Left forelimb (tissue), 1 donor: ENCODE measurements around the gene TMA7B.

ENCODE experiments used
- DNase-seq: peaks from one replicate; pipeline ENCODE4 v3.0.0-alpha.2; 2018; ENCODE audit warnings: low spot score

The TMA7B gene

DNA sequence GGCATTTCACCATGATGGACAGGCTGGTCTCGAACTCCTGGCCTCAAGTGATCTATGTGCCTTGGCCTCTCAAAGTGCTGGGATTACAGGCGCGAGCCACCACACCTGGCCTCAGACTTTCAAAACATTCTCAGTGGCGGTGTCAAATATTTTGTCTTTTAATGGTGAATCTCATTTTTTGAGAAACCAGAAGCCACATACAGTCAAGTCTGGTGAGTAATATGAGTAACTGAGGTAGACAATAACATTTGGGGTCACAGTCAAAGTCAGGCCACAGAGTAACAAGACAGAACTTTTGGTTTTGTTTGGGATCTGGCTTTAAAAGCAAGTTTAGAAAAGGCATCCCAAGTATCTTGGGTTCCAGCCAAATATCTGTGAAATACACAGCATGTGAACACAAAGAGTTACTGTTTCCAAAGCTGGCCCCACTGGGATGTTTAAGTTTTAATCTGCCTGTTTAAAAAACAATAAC lies 5.6 kb upstream of the TMA7B start:
- DNase-seq = no peak

DNA sequence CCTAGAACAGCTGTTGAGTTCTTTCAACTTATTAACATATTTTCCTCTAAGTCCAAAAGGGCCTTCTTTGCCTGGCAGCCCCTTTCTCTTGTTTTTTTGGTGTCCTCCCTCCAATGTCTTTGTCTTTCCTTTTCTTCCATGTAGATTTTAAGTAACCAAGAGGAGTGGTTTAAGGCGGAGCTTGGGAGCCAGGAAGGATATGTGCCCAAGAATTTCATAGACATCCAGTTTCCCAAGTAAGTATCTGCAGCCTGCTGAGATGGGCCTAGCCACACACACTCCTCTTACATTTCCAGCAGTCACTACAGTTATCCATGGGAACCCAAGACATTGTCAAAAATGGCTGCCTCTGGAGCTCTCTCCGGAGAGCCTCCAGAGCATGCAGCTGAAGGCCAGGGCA lies 4.5 kb upstream of the TMA7B start:
- DNase-seq = no peak

DNA sequence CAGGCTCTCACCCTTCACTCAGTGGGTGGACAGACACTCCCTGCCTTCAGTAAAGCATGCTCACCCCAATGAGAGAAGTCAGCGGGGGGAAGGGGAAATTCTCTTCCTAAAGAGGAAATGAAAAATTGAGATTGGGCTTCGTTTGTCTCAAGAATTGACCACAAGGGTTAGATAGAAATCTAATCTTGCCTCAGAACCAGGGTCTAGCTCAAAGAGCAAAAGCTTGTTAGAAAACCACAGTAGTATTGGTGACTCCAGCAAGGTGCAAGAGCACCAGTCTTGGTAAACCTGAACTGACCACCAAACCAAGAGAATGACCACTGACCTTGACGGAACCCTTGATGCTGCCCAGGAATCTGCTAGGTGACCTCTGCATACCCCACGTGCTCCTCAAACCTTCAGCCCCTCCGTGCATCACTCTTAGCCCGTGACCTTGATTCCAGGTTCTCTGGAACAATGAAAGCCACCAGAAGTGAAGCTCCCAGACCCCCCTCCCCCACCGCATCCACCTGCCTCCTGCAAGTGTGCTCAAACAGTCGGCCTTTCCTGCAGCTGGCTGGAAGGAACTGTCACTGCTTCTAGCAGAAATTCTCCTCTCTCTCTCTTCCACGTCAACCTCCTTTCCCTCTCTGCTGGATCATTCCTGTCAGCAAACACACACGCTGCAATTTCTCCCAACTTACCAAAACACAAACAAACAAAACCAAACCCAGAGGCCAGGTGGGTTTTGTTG lies 3.1 kb upstream of the TMA7B start:
- no peak for DNase-seq

DNA sequence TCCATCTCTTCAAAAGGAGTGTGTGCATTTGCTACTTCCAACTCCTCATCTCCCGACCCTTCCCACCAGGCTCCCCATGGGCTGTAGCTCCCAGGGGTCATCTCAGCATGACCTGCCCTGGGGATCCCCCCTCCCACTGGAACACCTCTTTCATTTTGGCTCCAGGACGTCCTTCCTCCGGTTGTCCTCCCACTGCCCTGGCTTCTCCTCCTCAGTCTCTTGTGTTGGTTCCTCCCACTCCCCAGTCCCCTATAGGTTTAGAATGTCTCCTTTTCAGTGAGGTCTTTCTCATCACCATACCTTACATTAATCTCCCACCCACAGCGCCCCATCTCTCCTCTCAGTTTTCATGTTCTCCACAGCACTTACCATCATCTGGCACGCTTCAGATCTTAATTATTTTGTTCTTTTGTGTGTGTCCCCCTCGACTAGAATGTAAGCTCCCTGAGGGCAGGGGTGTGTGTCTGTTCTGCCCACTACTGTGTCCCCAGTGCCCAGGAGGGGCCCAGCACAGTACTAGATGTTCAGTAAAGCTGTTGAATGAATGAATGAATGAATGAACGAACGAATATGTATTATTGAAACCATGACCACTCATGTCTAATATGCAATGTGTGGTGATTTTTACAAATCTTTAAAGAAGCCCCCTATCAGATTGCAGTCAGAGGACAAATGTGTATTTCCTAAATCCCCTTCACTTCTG lies 2.0 kb upstream of the TMA7B start:
- no peak for DNase-seq

DNA sequence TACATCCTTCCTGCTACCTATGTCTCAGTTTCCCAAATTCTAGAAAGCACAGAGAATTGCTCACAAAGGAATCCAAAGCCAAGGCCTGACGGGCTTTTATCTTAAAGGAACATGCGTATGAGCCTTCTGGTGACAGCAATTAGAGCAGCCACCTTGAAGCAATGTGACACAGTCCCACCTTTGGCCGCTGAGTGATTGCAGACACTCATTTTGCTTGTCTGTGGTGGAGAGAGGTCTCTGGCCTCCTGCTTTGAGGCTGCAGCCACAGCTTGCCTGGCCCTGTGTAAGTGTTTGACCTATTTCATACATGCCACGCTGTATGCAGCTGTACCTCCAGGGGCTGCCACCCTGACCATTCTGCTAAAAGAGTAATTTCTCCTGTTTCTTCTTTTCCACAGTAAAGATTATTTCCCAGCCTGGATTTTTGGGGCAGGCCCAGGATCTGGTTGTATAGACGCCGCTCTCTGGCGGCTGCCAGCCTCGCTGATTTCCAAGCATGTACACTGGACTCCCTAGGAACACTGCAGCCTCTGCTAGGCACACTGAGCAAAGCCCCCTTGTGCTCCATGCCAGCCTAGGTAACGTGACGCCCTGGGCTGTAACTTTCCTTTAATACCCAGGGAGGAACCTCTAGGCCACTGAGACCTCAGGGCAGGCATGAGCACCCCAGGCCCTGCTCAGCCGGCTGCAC lies 1.1 kb upstream of the TMA7B start:
- no peak for DNase-seq

DNA sequence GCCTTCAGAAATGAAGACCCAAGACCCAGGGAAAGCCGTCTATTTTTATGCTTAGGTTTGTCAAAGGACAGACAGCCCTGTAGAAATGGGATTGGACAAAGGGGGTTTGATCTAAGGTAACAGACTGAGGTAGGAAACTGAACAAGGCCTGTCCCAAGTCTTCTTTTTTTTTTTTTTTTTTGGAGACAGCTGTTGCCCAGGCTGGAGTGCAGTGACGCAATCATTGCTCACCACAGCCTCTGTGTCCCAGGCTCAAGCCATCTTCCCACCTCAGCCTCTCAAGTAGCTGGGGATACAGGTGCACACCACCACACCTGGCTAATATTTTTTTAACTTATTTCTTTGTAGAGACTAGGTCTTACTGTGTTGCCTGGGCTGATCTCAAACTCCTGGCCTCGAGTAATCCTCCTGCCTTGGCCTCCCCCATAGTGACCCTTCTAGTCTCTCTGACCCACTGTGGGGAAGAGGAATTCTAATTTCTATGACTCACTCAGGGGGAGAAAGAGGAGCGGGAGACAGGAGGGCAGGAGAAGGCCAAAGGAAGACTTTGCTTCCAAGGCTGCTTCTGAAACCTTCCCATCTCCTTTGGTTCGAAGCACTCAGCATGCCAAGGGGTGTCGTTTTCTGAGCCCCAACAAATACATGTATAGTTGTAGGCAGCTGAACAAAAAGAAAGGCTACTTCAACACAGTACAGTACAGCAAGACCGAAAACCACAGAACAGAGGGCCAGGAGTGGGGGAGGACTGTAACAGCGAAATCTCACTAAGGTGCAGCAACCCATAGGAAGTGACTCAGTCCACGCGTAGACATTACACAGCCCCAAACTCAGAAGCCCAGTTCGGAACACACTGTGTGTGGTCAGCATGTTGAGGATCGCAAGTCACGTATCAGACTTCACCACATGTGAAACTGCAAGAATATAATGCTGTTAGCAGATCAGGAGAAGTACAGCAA lies 872 bp downstream of the TMA7B start:
- no peak for DNase-seq

DNA sequence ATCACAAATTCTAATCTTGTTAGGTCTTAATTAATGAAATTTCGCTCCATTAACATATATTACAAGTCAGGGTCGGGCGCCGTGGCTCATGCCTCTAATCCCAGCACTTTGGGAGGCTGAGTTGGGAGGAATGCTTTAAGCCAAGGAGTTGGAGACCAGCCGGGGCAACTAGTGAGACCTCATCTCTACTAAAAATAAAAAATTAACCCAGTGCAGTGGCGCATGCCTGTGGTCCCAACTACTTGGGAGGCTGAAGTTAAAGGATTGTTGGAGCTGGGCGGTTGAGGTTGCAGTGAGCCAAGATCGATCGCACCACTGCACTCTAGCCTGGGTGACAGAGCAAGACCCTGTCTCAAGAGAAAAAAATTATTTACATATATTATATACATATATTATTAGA lies 1.9 kb downstream of the TMA7B start:
- no peak for DNase-seq

DNA sequence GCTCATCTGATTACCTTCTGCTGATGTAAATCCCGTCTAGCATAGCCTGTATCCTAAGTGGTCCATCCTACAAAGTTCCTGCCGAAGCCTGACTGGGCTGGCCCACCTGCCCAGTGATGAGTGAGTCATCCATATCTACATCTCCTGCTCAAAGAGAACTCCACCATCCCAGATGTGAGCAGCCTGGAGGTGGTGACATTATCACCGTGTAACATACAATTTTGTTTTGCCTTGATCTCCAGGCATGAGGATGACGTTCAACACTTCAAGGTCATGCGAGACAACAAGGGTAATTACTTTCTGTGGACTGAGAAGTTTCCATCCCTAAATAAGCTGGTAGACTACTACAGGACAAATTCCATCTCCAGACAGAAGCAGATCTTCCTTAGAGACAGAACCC lies 5.6 kb downstream of the TMA7B start:
- DNase-seq = no peak

DNA sequence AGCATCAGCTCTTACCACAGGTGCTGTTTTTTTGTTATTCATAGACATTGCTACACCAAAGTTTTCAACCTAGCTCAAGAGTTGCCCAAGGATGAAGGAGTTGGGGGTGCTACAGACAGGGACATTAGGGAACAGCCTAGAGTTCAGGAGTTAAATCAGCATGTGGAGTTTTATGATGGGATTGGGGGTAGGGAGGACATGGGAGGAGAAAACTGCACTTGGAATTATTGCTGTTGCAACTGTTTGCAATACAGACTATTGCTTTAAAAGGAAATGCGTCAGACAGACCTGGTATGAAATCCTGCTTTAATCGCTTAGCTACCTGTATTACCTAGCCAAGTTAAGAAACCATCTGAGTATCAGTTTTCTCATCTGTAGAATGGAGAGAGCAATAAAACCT lies 6.3 kb downstream of the TMA7B start:
- DNase-seq = no peak

DNA sequence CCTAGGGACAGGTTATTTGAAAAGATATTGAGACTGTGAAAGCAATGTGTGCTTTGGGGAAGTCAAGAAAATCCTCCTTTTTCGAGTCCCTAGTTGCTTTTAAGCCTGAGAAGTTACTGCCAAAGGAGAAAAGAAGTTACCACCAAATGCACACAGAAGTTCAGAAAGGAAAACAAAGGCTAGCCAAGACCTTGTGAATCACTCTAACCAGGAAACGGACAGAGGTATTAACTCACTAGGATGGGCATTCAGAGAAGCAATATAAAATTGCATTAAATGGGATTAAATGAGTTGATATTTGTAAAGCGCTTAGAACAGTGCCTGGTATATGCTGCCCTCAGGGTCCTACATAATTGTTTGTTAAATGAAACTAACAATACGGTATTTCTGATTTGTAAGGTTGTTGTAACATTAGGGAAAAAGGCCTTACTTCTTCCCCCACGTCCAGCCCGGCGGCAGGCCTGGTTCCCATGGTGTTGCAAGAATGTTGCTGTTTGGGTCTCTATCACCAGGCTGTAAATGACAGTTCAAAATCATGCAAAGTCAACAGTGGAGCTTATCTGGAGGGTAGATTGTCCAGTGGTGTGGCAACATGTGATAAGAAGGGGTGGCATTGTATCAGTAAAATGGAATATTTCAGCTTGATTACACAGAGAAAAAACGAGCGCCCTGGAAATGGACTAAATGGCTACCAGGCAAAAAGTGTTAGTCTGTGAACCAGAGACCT lies 7.1 kb downstream of the TMA7B start:
- no peak for DNase-seq

DNA sequence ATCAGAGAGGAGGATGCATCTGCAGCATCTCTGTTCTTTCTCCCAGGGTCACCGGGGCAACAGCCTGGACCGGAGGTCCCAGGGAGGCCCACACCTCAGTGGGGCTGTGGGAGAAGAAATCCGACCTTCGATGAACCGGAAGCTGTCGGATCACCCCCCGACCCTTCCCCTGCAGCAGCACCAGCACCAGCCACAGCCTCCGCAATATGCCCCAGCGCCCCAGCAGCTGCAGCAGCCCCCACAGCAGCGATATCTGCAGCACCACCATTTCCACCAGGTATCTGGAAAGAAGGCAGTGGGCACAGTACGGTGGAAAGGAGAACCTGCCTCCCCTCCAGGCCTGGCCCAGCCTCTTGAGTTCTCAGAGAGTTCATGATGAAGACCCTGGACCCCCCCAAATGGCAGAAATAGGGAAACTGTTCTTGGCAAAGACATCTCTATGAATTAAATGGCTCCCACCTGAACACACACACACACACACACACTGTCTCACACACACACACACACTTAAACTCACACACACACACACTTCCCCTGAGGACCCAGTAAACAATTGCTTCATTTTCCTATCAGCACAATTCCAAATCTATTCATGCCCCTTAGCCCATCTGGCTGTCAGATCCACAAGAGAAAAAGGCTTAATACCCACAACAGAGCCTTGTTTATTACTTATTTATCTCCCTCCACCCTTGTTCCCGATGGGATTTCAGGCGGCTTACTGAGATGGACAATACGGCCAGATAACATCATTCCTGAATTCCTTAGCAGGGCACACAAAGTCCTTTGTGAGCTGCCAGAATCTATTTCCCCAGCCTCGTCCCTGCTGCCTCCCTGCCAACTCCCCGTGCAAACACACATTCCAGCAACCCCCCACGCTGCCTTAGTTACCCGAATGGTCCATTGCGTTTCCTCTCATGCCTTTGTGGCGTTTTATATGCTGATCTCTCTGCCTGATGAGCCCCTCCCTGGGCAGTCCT lies 8.1 kb downstream of the TMA7B start:
- DNase-seq = no peak

DNA sequence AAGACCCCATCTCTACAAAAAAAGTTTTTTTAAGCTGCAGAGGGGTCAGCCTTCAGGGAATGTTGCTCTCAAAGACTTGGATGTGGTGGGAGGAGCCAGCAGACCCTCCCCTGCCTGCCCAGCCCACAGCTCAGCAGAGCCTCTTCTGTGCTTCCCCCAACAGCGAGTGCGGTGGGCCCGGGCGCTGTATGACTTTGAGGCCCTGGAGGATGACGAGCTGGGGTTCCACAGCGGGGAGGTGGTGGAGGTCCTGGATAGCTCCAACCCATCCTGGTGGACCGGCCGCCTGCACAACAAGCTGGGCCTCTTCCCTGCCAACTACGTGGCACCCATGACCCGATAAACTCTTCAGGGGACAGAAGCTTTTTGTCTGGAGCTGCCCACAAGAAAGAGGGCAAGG lies 10.5 kb downstream of the TMA7B start:
- DNase-seq = no peak

DNA sequence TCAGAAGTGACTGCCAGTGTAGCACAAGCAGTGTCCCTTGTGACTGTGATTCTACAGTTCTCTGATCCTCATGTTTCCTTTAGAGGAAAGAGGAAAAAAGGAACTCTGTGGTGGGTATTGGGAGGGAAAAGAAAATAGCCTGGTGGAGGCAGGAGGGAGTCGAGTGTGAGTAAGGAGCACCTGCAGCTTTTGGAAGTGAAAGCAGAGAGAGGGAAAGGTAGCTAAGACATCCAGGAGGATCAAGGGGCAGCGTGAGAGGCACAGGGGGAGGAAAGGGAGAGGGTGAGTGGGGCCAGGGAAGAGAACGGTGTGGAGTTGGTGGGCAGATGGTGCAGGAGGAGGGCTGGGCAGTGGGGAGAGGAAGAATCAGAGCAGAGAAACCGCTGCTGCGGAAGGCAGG lies 12.4 kb downstream of the TMA7B start:
- no peak for DNase-seq

DNA sequence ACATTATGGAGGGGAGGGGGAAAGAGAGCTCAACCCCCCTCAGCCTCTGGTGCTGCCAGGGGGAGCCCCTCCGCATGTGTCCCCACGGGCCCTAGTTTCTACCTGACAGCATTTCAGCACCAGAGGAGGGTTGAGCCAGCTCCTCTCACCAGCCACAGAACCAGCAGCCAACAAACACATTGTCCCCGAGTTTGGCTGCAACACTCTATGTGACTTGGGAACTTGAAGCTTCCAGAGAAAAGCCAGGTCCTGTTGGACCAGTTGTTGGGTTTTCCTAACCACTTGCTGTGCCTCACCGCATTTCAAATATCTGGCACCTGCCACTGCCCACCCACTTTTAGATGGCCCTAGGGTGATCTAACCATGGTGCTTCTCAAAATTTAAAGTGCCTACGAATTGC lies 13.5 kb downstream of the TMA7B start:
- no peak for DNase-seq

DNA sequence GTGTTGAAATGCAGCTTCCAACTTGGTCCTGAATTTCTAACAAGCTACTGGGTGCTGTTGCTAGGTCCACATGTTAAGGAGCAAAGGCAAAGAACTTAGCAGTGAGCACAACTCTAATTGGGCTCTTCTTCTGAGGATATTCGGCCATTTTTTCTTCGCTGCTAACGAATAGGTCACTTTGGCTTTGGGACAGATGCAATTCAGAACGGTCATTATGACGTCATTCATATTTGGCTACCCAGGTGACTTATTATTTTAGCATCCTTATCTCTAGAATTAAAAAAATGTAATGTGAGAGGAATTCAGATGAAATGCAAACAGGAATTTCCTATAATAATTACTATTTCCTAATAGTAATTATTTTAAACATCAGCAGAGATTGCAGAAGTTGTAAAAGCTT lies 13.9 kb downstream of the TMA7B start:
- no peak for DNase-seq

DNA sequence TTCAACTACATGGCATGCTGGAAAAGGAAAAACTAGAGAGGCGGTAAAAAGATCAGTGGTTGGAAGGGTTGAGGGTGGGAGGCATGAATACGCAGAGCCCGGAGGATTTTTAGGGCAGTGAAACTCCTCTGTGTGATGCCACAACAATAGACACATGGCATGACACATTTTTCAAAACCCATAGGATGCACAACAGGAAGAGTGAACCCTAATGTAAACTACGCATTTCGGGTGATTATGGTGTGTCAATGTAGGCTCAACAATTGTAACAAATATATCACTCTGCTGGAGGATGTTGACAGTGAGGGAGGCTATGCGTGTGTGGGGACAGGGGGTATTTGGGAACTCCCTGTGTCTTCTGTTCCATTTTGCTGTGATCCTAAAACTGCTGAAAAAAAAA lies 18.9 kb downstream of the TMA7B start:
- DNase-seq = no peak

DNA sequence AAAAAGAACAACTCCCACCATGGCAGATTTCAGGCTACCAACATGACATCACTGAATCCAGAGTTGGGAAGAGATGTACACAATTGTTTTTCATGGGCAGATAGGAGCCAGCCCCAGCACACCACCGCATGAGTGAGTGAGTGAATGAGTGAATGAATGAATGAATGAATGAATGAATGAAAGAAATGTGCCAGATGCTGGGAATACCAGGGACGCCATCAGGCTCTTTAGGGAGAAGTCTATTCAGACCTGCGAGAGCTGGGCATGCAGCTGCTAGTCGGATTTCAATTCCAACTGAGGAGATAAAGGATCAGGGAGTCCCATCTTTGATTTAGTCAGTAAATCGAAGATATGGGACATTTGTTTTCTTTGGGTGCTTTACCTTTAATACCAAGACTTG lies 19.3 kb downstream of the TMA7B start:
- no peak for DNase-seq

DNA sequence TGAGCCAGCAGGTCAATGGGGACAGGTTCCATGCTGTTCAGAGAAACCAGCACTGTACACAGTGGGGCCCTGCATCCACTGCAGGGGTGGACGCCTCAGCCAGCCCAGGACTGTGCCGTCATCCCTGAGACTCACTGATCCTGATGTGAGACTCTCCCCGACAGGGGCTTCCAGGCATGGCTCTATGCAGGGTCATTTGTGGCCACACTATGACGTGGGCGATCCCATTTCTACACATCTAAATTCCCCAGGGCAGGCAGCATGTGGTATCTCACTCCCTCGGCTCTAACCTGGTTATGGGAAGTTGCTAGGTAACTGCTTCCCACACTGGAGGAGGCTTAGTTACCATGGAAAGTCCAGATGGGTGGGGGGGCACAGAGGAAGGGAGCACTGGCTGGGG lies 20.4 kb downstream of the TMA7B start:
- DNase-seq = no peak

DNA sequence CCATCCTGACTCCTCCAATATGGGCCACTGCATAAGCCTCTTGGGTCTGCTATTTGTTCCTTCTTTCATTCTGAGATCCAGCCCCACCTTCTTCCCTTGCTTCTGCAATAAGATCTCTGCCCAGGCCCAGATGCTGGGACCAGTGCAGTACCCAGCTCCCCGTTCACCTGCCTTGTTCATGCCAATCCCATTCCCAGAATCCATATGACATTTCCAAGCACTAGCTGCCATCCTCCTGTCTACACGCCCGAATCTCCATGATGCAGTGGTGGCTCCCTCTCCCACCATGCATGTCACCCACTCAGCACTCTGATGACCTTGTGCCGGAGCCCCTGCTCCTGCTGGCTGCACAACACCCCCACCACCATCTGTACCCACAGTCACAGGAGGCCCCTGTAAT lies 23.1 kb downstream of the TMA7B start:
- DNase-seq = no peak

DNA sequence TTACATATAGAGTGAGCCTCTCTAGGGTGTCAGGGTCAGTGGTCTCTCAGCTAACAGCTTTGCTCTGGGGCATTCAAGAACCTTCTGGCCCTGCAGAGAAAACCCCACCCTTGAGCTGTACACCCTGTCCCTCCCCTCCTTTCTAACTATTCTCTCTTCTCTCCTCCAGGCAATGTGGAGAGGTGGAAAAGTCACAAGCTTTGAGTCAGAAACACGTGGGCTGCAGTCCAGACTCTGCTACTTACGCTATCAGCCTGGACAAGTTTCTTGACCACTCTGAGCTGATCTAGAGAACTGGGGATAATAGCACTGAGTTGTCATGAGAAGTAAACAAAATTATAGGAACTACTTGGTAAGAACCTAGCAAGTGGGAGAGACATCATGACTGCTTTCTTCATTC lies 23.8 kb downstream of the TMA7B start:
- DNase-seq = no peak
